PC-9 (cell line): ENCODE results near the gene LLPH.

Source experiments
- EZH2 ChIP-seq: fragments of 200-600 bp; sonication (generic); IDR thresholded peaks from 2 replicates; pipeline ENCODE4 v1.8.0; 2017; ENCODE audit warnings: antibody characterized with exemption, low read depth
- TF ChIP-seq, protein P1 (sequence below): fragments of 200-600 bp; sonication (generic); conservative IDR thresholded peaks from 2 replicates; pipeline ENCODE4 v1.6.1; 2017; ENCODE audit warnings: mixed run types, antibody characterized with exemption, mild to moderate bottlenecking, moderate library complexity

DNA sequence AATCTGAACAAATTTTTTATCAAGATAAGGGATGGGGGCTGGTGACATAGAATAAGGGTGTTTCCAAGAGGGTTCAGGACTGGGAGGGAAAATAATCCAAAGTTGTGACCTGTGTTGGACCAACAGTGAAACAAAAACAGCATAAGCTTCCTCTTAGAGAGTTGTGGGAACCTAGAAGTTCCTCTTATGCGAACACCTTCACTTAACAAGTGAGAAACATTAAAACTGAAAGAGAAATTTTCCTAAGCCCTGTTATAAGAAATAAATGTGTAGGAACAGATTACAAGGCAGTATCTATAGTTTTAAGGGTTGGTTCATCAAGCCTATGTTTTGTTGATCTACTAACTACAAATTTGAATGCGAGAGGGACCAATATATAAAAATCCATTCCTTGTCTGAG lies 58.4 kb downstream of the LLPH start:
- TF ChIP-seq, protein P1, sequence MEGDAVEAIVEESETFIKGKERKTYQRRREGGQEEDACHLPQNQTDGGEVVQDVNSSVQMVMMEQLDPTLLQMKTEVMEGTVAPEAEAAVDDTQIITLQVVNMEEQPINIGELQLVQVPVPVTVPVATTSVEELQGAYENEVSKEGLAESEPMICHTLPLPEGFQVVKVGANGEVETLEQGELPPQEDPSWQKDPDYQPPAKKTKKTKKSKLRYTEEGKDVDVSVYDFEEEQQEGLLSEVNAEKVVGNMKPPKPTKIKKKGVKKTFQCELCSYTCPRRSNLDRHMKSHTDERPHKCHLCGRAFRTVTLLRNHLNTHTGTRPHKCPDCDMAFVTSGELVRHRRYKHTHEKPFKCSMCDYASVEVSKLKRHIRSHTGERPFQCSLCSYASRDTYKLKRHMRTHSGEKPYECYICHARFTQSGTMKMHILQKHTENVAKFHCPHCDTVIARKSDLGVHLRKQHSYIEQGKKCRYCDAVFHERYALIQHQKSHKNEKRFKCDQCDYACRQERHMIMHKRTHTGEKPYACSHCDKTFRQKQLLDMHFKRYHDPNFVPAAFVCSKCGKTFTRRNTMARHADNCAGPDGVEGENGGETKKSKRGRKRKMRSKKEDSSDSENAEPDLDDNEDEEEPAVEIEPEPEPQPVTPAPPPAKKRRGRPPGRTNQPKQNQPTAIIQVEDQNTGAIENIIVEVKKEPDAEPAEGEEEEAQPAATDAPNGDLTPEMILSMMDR, result no peak
- no peak for TF ChIP-seq EZH2
